GM12874 (cell line): ENCODE data around the gene NT5DC2.

Experiments used
- TF ChIP-seq, protein P1 (sequence below): IDR thresholded peaks from 2 replicates; pipeline ENCODE4 v1.5.1; 2011; ENCODE audit warnings: low read depth, mild to moderate bottlenecking, control low read depth, low read length, moderate library complexity; ENCODE audit not compliant: insufficient read depth

Gene NT5DC2

GRCh38 chr3:52516509-52517195, 17.0 kb downstream of the NT5DC2 start:
- TF ChIP-seq, protein P1, sequence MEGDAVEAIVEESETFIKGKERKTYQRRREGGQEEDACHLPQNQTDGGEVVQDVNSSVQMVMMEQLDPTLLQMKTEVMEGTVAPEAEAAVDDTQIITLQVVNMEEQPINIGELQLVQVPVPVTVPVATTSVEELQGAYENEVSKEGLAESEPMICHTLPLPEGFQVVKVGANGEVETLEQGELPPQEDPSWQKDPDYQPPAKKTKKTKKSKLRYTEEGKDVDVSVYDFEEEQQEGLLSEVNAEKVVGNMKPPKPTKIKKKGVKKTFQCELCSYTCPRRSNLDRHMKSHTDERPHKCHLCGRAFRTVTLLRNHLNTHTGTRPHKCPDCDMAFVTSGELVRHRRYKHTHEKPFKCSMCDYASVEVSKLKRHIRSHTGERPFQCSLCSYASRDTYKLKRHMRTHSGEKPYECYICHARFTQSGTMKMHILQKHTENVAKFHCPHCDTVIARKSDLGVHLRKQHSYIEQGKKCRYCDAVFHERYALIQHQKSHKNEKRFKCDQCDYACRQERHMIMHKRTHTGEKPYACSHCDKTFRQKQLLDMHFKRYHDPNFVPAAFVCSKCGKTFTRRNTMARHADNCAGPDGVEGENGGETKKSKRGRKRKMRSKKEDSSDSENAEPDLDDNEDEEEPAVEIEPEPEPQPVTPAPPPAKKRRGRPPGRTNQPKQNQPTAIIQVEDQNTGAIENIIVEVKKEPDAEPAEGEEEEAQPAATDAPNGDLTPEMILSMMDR: no peak

DNA sequence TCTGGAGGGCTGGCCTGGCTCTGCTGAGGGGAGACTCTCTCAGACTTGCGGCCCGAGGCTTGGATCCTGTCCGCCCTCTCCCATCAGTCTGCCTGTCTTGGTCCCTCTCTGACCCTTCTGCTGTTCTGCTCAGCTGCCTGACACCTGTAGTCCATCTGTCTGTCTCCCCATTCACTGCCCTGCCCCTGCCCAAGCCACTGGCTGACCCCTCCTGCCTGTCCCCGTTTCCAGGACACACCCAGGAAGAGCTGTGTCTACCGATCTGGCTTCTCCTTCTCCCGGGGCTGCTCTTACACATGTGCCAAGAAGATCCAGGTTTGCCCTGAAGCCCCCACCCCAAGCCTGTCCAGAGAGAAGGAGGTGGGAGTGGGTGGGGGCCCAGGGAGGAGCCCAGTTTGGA, 18.5 kb downstream of the NT5DC2 start:
- TF ChIP-seq, protein P1: no peak

- TF ChIP-seq, protein P1: no peak
Measured at GRCh38 chr3:52514576-52514975, 19.1 kb downstream of the NT5DC2 start.

- TF ChIP-seq, protein P1: no peak
Measured at GRCh38 chr3:52513281-52513680, 20.4 kb downstream of the NT5DC2 start.

- TF ChIP-seq, protein P1: no peak
Measured at GRCh38 chr3:52512727-52513126, 20.9 kb downstream of the NT5DC2 start.

DNA sequence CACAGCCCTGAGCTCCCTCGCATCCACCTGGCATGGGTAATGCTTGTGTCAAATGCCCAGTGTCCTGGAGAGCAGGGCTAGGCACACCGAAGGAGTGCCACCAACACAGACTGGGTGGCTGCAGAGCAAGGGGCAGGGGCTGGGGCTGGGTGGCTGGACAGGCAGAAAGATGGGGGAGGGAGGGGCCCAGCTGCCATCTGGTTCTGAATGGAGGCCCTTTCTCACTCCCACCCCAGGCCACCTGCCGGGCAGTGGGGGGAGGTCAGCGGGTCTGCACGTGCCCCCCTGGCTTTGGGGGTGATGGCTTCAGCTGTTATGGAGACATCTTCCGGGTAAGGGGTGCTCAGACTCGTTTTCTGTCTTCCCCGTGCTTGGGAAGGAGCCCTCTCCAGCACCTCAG, 21.6 kb downstream of the NT5DC2 start:
- TF ChIP-seq, protein P1: no peak

DNA sequence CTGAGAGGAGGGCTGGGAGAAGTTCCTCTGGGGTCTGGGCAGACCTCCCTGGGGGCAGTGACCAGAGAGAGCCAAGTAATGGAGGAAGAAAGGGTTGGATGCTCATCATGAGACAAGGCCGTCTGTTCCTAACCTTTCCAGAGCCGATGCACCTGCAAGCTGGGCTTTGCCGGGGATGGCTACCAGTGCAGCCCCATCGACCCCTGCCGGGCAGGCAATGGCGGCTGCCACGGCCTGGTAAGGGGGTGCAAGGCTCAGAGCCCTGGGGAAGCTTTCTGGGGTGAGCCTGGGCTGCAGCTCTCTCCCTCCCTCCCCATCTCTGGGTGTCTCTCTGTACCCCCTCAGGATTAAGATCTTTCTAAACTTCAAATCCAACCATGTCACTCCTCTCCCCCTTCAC, 22.1 kb downstream of the NT5DC2 start:
- TF ChIP-seq, protein P1: no peak
